H7 (cell line): ENCODE measurements around the gene PEAK1. TPM values are rescaled to one million over a fixed set of nuclear protein-coding genes. Genes with fewer than 3 reads are reported as not detected.

ENCODE experiments used
- DNase-seq: peaks from one replicate; pipeline ENCODE4 v3.0.0; 2012
- H3K27me3 ChIP-seq: 2 replicates; pipeline ENCODE4 v1.6.0; 2011; ENCODE audit warnings: mild to moderate bottlenecking, low read length; ENCODE audit not compliant: control insufficient read depth, insufficient read depth
- H3K36me3 ChIP-seq: replicated peaks from 2 replicates; pipeline ENCODE4 v1.5.1; 2011; ENCODE audit warnings: low read length; ENCODE audit not compliant: control insufficient read depth, insufficient read depth
- H3K4me3 ChIP-seq: 2 replicates; pipeline ENCODE4 v1.5.1; 2011; ENCODE audit warnings: low read depth, mild to moderate bottlenecking, control low read depth, low read length, moderate library complexity; ENCODE audit not compliant: insufficient read depth
- total RNA-seq: library from RNA; depleted of rRNA; stranded (reverse); fragments of >200 nt; shearing (Covaris generic); gene quantifications from 2 replicates; pipeline ENCODE4 v1.2.3, GENCODE V29; 2014

PEAK1 gene
- total RNA-seq, 1 experiment from 2014 or later: 8.9 TPM

GRCh38 chr15:77111789-77112188, 308.1 kb downstream of the PEAK1 start:
- peaks cover 2% of the 10 kb centered on the region for H3K36me3 ChIP-seq
- DNase-seq: no peak
- no peak overlapping the region for H3K4me3 ChIP-seq
- H3K27me3 ChIP-seq: no peaks in the 10 kb centered on the region

GRCh38 chr15:77107531-77108355, 312.2 kb downstream of the PEAK1 start:
- Histone ChIP-seq H3K36me3 (no peaks in the 10 kb centered on the region), H3K4me3 (no peak overlapping the region)
- peak; percentile 71 for DNase-seq

GRCh38 chr15:77107068-77107467, 312.8 kb downstream of the PEAK1 start:
- Histone ChIP-seq H3K36me3 (no peaks in the 10 kb centered on the region), H3K27me3 (no peaks in the 10 kb centered on the region), H3K4me3 (no peak overlapping the region)
- DNase-seq: no peak

More at GRCh38 chr15:77107531-77108355, 312.2 kb downstream of the PEAK1 start:
- no peaks in the 10 kb centered on the region for H3K27me3 ChIP-seq

- H3K4me3 ChIP-seq: no peak overlapping the region
- DNase-seq: no peak
- no peaks in the 10 kb centered on the region for H3K27me3 ChIP-seq
- H3K36me3 ChIP-seq: no peaks in the 10 kb centered on the region
These were observed 315.7 kb downstream of the PEAK1 start for GRCh38 chr15:77104155-77104554.

- no peak for DNase-seq
- Histone ChIP-seq H3K4me3 (no peak overlapping the region), H3K36me3 (no peaks in the 10 kb centered on the region), H3K27me3 (no peaks in the 10 kb centered on the region)
These were observed 320.0 kb downstream of the PEAK1 start for GRCh38 chr15:77099741-77100463.

GRCh38 chr15:77098572-77098971, 321.3 kb downstream of the PEAK1 start:
- DNase-seq: no peak
- Histone ChIP-seq H3K27me3 (no peaks in the 10 kb centered on the region), H3K4me3 (no peak overlapping the region), H3K36me3 (no peaks in the 10 kb centered on the region)

- no peak for DNase-seq
- H3K27me3 ChIP-seq: no peaks in the 10 kb centered on the region
- H3K36me3 ChIP-seq: no peaks in the 10 kb centered on the region
- no peak overlapping the region for H3K4me3 ChIP-seq
These were observed 322.0 kb downstream of the PEAK1 start for GRCh38 chr15:77097921-77098320.

- Histone ChIP-seq H3K4me3 (no peak overlapping the region), H3K27me3 (no peaks in the 10 kb centered on the region), H3K36me3 (no peaks in the 10 kb centered on the region)
- DNase-seq: no peak
These were observed 322.6 kb downstream of the PEAK1 start for GRCh38 chr15:77097248-77097721.

- H3K4me3 ChIP-seq: no peak overlapping the region
- no peaks in the 10 kb centered on the region for H3K36me3 ChIP-seq
- no peaks in the 10 kb centered on the region for H3K27me3 ChIP-seq
- no peak for DNase-seq
These were observed 323.4 kb downstream of the PEAK1 start for GRCh38 chr15:77096541-77096940.

GRCh38 chr15:77096138-77096537, 323.8 kb downstream of the PEAK1 start:
- no peak for DNase-seq
- H3K27me3 ChIP-seq: no peaks in the 10 kb centered on the region
- no peaks in the 10 kb centered on the region for H3K36me3 ChIP-seq
- no peak overlapping the region for H3K4me3 ChIP-seq

- Histone ChIP-seq H3K27me3 (no peaks in the 10 kb centered on the region), H3K4me3 (no peak overlapping the region), H3K36me3 (no peaks in the 10 kb centered on the region)
- DNase-seq: peak; percentile 76
These were observed 325.4 kb downstream of the PEAK1 start for GRCh38 chr15:77094397-77095030.

- Histone ChIP-seq H3K27me3 (no peaks in the 10 kb centered on the region), H3K36me3 (no peaks in the 10 kb centered on the region), H3K4me3 (no peak overlapping the region)
- DNase-seq: no peak
These were observed 326.5 kb downstream of the PEAK1 start for GRCh38 chr15:77093436-77093835.

GRCh38 chr15:77091097-77091496, 328.8 kb downstream of the PEAK1 start:
- no peaks in the 10 kb centered on the region for H3K27me3 ChIP-seq
- no peak for DNase-seq
- H3K4me3 ChIP-seq: no peak overlapping the region
- no peaks in the 10 kb centered on the region for H3K36me3 ChIP-seq

- H3K27me3 ChIP-seq: peaks cover under 1% of the 10 kb centered on the region; the same call in 1 of the 2 replicates
- no peak overlapping the region for H3K4me3 ChIP-seq
- no peaks in the 10 kb centered on the region for H3K36me3 ChIP-seq
- DNase-seq: no peak
These were observed 332.7 kb downstream of the PEAK1 start for GRCh38 chr15:77087213-77087612.
